ENCODE data around the gene COX8A.

COX8A gene

GRCh38 chr11:64023712-64024710 lies 49.6 kb downstream of the COX8A start:
- no peaks in the 10 kb centered on the region for H3K4me1 ChIP-seq (ENCODE audit: control insufficient read depth, insufficient read depth, low read length, unreplicated experiment)
- H3K27me3 ChIP-seq (ENCODE audit: insufficient read depth, low read length), result no peaks in the 10 kb centered on the region
- no peaks in the 10 kb centered on the region for H3K79me2 ChIP-seq (ENCODE audit: control insufficient read depth, insufficient read depth, low read length, unreplicated experiment)
- H3K36me3 ChIP-seq (ENCODE audit: insufficient read depth, low read length), result no peaks in the 10 kb centered on the region
- H3K27ac ChIP-seq (ENCODE audit: low read depth, low read length), result no peak overlapping the region
- no peak overlapping the region for H3K4me3 ChIP-seq (ENCODE audit: low read depth, low read length)
- no peak overlapping the region for H2AFZ ChIP-seq (ENCODE audit: low read length, unreplicated experiment)

GRCh38 chr11:64025205-64025604 lies 50.8 kb downstream of the COX8A start:
- Histone ChIP-seq H3K4me1 (ENCODE audit: control insufficient read depth, insufficient read depth, low read length, unreplicated experiment) (no peaks in the 10 kb centered on the region), H3K4me3 (ENCODE audit: low read depth, low read length) (no peak overlapping the region), H3K36me3 (ENCODE audit: insufficient read depth, low read length) (no peaks in the 10 kb centered on the region), H2AFZ (ENCODE audit: low read length, unreplicated experiment) (no peak overlapping the region), H3K27me3 (ENCODE audit: insufficient read depth, low read length) (no peaks in the 10 kb centered on the region), H3K27ac (ENCODE audit: low read depth, low read length) (no peak overlapping the region), H3K79me2 (ENCODE audit: control insufficient read depth, insufficient read depth, low read length, unreplicated experiment) (no peaks in the 10 kb centered on the region)
